HEK293T (cell line): ENCODE results near the gene ACKR2.
"Not testable (repeated sequence)": the region's sequence is repeated elsewhere in the genome, so short reads cannot be mapped to it uniquely, and the experiment has no call there.

Source experiments
- CTCF ChIA-PET: fragments of 350-600 bp; formaldehyde crosslinking; extraction: SDS; loops from one replicate; lab custom pipeline; 2021; ENCODE audit warnings: antibody characterized with exemption, inconsistent platforms; lab: Yijun Ruan, JAX
- POLR2A ChIA-PET: fragments of 350-600 bp; formaldehyde crosslinking; extraction: SDS; loops from one replicate; lab custom pipeline; 2020; ENCODE audit warnings: antibody characterized with exemption, inconsistent platforms; lab: Yijun Ruan, JAX
- DNase-seq: peaks from one replicate; pipeline ENCODE4 v3.0.0; 2012; ENCODE audit warnings: mixed read lengths; ENCODE audit errors: extremely low spot score
- ARNT ChIP-seq: fragments of 450-650 bp; IDR thresholded peaks from 2 replicates; pipeline ENCODE4 v1.6.1; 2017; ENCODE audit warnings: mild to moderate bottlenecking
- BHLHE40 ChIP-seq: fragments of 450-650 bp; IDR thresholded peaks from 2 replicates; pipeline ENCODE4 v1.6.1; 2016; ENCODE audit warnings: mild to moderate bottlenecking, moderate library complexity, borderline replicate concordance
- CTBP1 ChIP-seq: fragments of 450-650 bp; IDR thresholded peaks from 2 replicates; pipeline ENCODE4 v1.6.1; 2016; ENCODE audit warnings: borderline replicate concordance
- ELF4 ChIP-seq: fragments of 450-650 bp; IDR thresholded peaks from 2 replicates; pipeline ENCODE4 v1.6.1; 2017; ENCODE audit warnings: antibody characterized with exemption
- FOXA1 ChIP-seq: fragments of 450-650 bp; IDR thresholded peaks from 2 replicates; pipeline ENCODE4 v1.6.1; 2016; ENCODE audit warnings: mild to moderate bottlenecking
- FOXK2 ChIP-seq: fragments of 450-650 bp; IDR thresholded peaks from 2 replicates; pipeline ENCODE4 v1.6.1; 2016; ENCODE audit warnings: mild to moderate bottlenecking
- FOXM1 ChIP-seq: fragments of 450-650 bp; IDR thresholded peaks from 2 replicates; pipeline ENCODE4 v1.6.1; 2017; ENCODE audit warnings: mild to moderate bottlenecking, borderline replicate concordance
- HDGF ChIP-seq: fragments of 450-650 bp; IDR thresholded peaks from 2 replicates; pipeline ENCODE4 v1.6.1; 2017; ENCODE audit warnings: antibody characterized with exemption, borderline replicate concordance
- L3MBTL2 ChIP-seq: fragments of 450-650 bp; conservative IDR thresholded peaks from 2 replicates; pipeline ENCODE4 v1.6.1; 2016; ENCODE audit warnings: mild to moderate bottlenecking
- LEF1 ChIP-seq: fragments of 450-650 bp; IDR thresholded peaks from 2 replicates; pipeline ENCODE4 v1.6.1; 2017; ENCODE audit warnings: mild to moderate bottlenecking, borderline replicate concordance
- NFRKB ChIP-seq: fragments of 450-650 bp; IDR thresholded peaks from 2 replicates; pipeline ENCODE4 v1.6.1; 2016; ENCODE audit warnings: mild to moderate bottlenecking, moderate library complexity
- SP1 ChIP-seq: fragments of 450-650 bp; IDR thresholded peaks from 2 replicates; pipeline ENCODE4 v1.6.1; 2017
- SUZ12 ChIP-seq: fragments of 450-650 bp; IDR thresholded peaks from 2 replicates; pipeline ENCODE4 v1.6.1; 2016; ENCODE audit warnings: mild to moderate bottlenecking
- TARDBP ChIP-seq: fragments of 450-650 bp; IDR thresholded peaks from 2 replicates; pipeline ENCODE4 v1.6.1; 2016
- ZNF384 ChIP-seq: fragments of 450-650 bp; IDR thresholded peaks from 2 replicates; pipeline ENCODE4 v1.6.1; 2016
- TF ChIP-seq, protein P1 (sequence below): fragments of 450-650 bp; IDR thresholded peaks from 2 replicates; pipeline ENCODE4 v1.6.1; 2016

The ACKR2 gene

DNA sequence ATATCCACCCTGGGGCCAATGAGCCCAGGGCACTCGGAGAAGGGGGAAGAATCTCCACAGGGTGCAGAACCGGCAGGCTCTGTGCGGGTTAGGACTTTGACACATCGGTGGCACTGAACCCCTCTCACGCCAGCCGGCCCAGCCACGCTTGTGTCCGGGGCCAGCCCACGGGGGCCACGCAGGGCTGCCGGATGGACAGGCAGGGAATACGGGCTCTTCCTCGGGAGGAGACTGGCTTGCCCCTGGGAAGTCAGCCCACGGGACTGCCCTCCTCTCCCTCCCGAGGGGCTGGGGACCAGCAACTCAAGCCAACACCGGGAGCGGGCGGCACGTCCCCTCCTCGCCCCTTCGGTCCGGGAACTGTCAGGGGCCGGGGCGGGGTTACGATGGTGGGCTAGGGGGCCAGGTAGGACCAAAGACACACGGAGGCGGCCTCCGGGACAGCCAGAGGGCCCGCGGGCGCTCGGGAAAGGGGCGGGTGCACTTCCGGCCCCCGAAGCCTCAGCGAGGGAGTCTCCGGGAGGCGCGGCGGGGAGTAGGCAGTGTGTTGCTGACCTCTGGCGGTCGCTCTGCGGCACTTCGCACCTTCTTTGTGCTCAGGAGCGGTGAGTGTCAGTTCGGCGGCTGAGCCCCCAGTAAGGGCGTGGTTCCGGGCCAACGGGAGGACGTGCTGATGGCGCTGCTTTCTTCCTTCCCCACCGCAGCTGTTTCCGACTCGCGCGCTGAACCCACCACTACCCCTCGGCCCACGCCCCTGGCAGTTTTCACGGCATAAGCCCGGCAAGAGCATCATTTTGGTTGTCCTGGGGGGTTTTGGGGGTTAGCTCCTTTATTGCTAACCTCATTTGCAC is 71.6 kb downstream of the ACKR2 start:
- no peak for TF ChIP-seq NFRKB
- TF ChIP-seq ELF4 = peak; percentile 39; the same call in 1 of the 2 replicates
- TF ChIP-seq SP1 = no peak
- TF ChIP-seq FOXK2 = no peak
- TF ChIP-seq FOXA1 = no peak
- TF ChIP-seq SUZ12 = no peak
- TF ChIP-seq FOXM1 = no peak
- TF ChIP-seq, protein P1, sequence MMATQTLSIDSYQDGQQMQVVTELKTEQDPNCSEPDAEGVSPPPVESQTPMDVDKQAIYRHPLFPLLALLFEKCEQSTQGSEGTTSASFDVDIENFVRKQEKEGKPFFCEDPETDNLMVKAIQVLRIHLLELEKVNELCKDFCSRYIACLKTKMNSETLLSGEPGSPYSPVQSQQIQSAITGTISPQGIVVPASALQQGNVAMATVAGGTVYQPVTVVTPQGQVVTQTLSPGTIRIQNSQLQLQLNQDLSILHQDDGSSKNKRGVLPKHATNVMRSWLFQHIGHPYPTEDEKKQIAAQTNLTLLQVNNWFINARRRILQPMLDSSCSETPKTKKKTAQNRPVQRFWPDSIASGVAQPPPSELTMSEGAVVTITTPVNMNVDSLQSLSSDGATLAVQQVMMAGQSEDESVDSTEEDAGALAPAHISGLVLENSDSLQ = peak; percentile 49; the same call in 1 of the 2 replicates
- TF ChIP-seq ARNT = no peak
- no peak for TF ChIP-seq CTBP1
- TF ChIP-seq HDGF = no peak
- peak; percentile 30; the same call in 1 of the 2 replicates for TF ChIP-seq L3MBTL2
- no peak for TF ChIP-seq LEF1
- no peak for TF ChIP-seq ZNF384
- TF ChIP-seq TARDBP = no peak
- no peak for TF ChIP-seq BHLHE40
- ChIA-PET POLR2A (interaction anchor here (1.0 kb wide), 1 partner anchor 42 kb away, joined by 3 read pairs; no protein-coding TSS in a partner anchor), CTCF (interaction anchor here (0.7 to 2.1 kb wide), 6 partner anchors 11 to 65 kb away, joined by 3 to 10 read pairs (median 4); no protein-coding TSS in a partner anchor)
- peak; percentile 92 for DNase-seq

DNA sequence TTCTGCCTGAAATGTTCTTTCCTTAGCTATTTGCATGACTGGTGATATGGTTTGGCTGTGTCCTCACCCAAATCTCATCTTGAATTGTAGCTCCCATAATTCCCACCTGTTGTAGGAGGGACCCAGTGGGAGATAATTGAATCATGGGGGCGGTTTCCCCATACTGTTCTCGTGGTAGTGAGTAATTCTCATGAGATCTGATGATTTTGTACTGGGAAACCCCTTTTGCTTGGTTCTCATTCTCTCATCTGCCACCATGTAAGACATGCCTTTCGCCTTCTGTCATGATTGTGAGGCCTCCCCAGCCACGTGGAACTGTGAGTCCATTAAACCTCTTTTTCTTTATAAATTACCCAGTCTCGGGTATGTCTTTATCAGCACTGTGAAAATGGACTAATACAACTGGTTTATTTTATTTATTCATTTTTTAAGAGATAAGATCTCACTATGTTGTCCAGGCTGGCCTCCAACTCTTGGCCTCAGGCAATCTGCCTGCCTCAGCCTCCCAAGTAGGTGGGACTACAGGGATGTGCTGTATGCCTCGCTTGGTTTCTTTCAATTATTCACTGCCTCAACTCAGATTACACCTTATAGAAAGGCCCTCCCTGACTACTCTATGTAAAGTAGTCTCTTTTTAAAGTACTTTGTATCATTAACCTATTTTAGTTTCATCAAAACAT is 74.1 kb downstream of the ACKR2 start:
- DNase-seq, POLR2A ChIA-PET: not testable (repeated sequence)
- CTCF ChIA-PET = interaction anchor here (1.5 kb wide), 1 partner anchor 44 kb away, joined by 5 read pairs; no protein-coding TSS in a partner anchor

DNA sequence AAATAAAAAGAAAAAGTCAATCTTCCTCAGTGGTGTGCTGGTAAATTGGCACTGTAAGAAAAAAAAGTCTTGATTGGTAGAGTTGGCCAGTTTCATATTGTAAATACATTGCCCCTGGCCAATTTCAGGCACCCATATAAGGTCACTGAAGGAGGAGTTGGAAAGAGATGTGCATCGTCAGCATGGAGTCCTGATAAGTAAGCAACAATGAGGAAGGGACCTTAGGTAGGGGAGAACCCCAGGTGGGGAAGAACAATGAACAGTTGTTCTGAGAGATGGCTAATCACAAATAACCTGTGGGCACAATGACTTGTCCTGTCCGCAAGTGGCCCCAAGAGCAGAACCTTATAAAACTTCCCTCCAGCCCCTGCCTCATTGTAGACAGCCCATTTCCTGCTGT is 75.1 kb downstream of the ACKR2 start:
- no peak for DNase-seq
- POLR2A ChIA-PET = no interaction called here
- CTCF ChIA-PET = no interaction called here
- TF ChIP-seq TARDBP = no peak
- no peak for TF ChIP-seq LEF1
- TF ChIP-seq ZNF384 = no peak
- no peak for TF ChIP-seq CTBP1
- TF ChIP-seq L3MBTL2 = no peak
- no peak for TF ChIP-seq FOXA1
- no peak for TF ChIP-seq FOXK2
- no peak for TF ChIP-seq HDGF
- TF ChIP-seq SP1 = no peak
- TF ChIP-seq NFRKB = no peak
- no peak for TF ChIP-seq BHLHE40
- no peak for TF ChIP-seq ELF4
- no peak for TF ChIP-seq FOXM1
- no peak for TF ChIP-seq ARNT
- no peak for TF ChIP-seq SUZ12
- TF ChIP-seq, protein P1 = no peak

DNA sequence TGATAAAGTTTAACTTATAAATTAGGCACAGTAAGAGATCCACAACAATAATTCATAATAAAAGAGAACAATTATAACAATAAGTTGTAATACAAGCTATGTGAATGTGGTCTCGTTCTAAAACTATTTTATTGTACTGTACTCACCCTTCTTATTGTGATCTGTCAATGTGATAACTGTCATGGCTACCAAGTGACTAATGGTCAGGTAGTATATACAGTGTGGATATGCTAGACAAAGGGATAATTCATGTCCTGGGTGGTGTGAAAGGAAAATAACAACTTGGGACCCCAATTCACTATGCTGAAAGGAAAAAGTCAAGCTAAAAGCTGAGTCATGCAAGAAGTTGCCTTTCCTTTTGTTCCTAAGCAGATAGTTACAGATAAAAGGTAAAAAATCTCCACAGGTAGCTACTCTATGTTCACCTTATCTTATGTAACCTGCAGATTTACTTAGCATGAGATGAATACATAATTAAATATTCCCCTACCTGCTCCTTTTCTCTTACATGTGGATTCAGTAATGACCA is 77.1 kb downstream of the ACKR2 start:
- CTCF ChIA-PET = no interaction called here
- TF ChIP-seq, protein P1 = no peak
- no peak for TF ChIP-seq ARNT
- TF ChIP-seq SP1 = no peak
- no peak for TF ChIP-seq FOXA1
- TF ChIP-seq ELF4 = no peak
- TF ChIP-seq BHLHE40 = no peak
- TF ChIP-seq LEF1 = no peak
- TF ChIP-seq CTBP1 = no peak
- TF ChIP-seq HDGF = no peak
- no peak for TF ChIP-seq SUZ12
- no peak for TF ChIP-seq TARDBP
- no peak for TF ChIP-seq L3MBTL2
- no peak for TF ChIP-seq ZNF384
- no peak for TF ChIP-seq FOXK2
- DNase-seq = no peak

DNA sequence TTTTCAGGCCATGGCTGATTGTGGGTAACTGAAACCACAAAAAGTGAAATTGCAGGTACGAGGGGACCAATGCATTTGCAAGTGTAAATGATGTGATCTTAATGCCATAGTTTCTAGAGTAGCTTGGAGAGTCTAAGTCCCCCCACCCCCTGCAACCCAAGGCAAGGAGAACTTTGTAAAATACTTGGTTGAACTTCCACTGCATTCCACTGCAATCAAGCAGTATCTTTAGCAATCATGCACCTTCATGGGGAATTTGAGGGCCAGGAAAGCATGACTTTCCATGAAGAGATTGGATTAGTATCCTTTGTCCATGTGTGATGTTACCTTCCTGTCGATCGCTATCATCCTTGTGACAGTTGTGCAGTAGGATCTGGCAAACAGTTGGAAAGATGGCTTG is 77.8 kb downstream of the ACKR2 start:
- ChIA-PET POLR2A (no interaction called here), CTCF (no interaction called here)
- DNase-seq = no peak
- TF ChIP-seq FOXK2 (no peak), NFRKB (no peak), FOXA1 (no peak), ZNF384 (no peak), CTBP1 (no peak), BHLHE40 (no peak), ARNT (no peak), ELF4 (no peak), FOXM1 (no peak), SP1 (no peak), SUZ12 (no peak), TARDBP (no peak), L3MBTL2 (no peak), LEF1 (no peak), HDGF (no peak)
- TF ChIP-seq, protein P1 = no peak

More for the DNA sequence above, 77.1 kb downstream of the ACKR2 start:
- POLR2A ChIA-PET = no interaction called here
